H1 (cell line): ENCODE results near the gene RPUSD3. TPM values are rescaled to one million over a fixed set of nuclear protein-coding genes. Genes with fewer than 3 reads are reported as not detected.

Experiments used
- CTCF ChIA-PET: fragments of 300-600 bp; sonication (Branson Sonifier 250); formaldehyde crosslinking; loops from one replicate; lab custom pipeline; 2021; ENCODE audit not compliant: partially characterized antibody; lab: Charles Lee
- POLR2A ChIA-PET: fragments of 300-600 bp; sonication (Branson Sonifier 250); formaldehyde crosslinking; loops from one replicate; lab custom pipeline; 2021; ENCODE audit warnings: inconsistent platforms; ENCODE audit not compliant: partially characterized antibody; lab: Charles Lee
- DNase-seq, 2 experiments: peaks; one replicate each; pipeline versions ENCODE4 v3.0.0 to v3.0.0-alpha.2; 2010 to 2022; ENCODE audit warnings: low spot score in 2 of 2, low read depth in 1 of 2, mixed read lengths in 1 of 2
- FAIRE-seq: peaks from 2 replicates; lab custom pipeline; 2011; peaks lifted over from hg19 to GRCh38; lab: Jason Lieb, UNC
- H2AFZ ChIP-seq: 2 replicates; pipeline ENCODE4 v1.8.1; 2012; ENCODE audit warnings: low read length, inconsistent platforms
- H2AK5ac ChIP-seq: 2 replicates; pipeline ENCODE4 v1.6.1; 2013; ENCODE audit warnings: low read depth, low read length
- H2BK120ac ChIP-seq: replicated peaks from 2 replicates; pipeline ENCODE3; 2013; ENCODE audit warnings: low read depth, low read length, inconsistent platforms
- H2BK12ac ChIP-seq: 2 replicates; pipeline ENCODE4 v1.6.1; 2013; ENCODE audit warnings: low read depth, low read length
- H2BK15ac ChIP-seq: 2 replicates; pipeline ENCODE4 v1.6.1; 2013; ENCODE audit warnings: low read length
- H2BK20ac ChIP-seq: 2 replicates; pipeline ENCODE4 v1.6.1; 2013; ENCODE audit warnings: low read length
- H2BK5ac ChIP-seq: 2 replicates; pipeline ENCODE4 v1.6.1; 2013; ENCODE audit warnings: low read depth, low read length
- H3K14ac ChIP-seq: 2 replicates; pipeline ENCODE4 v1.6.1; 2013; ENCODE audit warnings: inconsistent platforms; ENCODE audit not compliant: insufficient read length
- H3K18ac ChIP-seq: 2 replicates; pipeline ENCODE4 v1.6.1; 2013; ENCODE audit warnings: low read length; ENCODE audit errors: extremely low read depth
- H3K23ac ChIP-seq: 2 replicates; pipeline ENCODE4 v1.6.1; 2013; ENCODE audit warnings: inconsistent platforms; ENCODE audit not compliant: insufficient read length
- H3K23me2 ChIP-seq: 2 replicates; pipeline ENCODE4 v1.6.1; 2013; ENCODE audit warnings: low read depth, low read length
- H3K27ac ChIP-seq: 2 replicates; pipeline ENCODE4 v1.6.1; 2011; ENCODE audit warnings: low read depth, low read length, inconsistent platforms
- H3K27me3 ChIP-seq, 4 experiments: replicated peaks in 1 of 4; 1 replicate in 1 of 4; 2 replicates in 3 of 4; pipeline versions ENCODE4 v1.6.1 to v1.8.1; 2011 to 2013; ENCODE audit warnings: low read length in 3 of 4, mild to moderate bottlenecking in 3 of 4, inconsistent platforms in 2 of 4, mixed read lengths in 2 of 4, moderate library complexity in 1 of 4; ENCODE audit not compliant: control insufficient read depth in 3 of 4, insufficient read depth in 3 of 4; ENCODE audit errors: extremely low read depth in 1 of 4
- H3K36me3 ChIP-seq, 4 experiments: 2 replicates each; pipeline versions ENCODE4 v1.6.1 to v1.8.1; 2011 to 2013; ENCODE audit warnings: mild to moderate bottlenecking in 4 of 4, low read length in 3 of 4, moderate library complexity in 2 of 4, control low read depth in 1 of 4, inconsistent platforms in 1 of 4; ENCODE audit not compliant: insufficient read depth in 4 of 4, control insufficient read depth in 2 of 4
- H3K4ac ChIP-seq: replicated peaks from 2 replicates; pipeline ENCODE3; 2013; ENCODE audit warnings: low read length, low read depth, mixed read lengths, inconsistent platforms; ENCODE audit not compliant: insufficient read length
- H3K4me1 ChIP-seq, 4 experiments: replicated peaks in 1 of 4; 1 replicate in 1 of 4; 2 replicates in 3 of 4; pipeline versions ENCODE4 v1.6.1 to v1.8.1; 2011 to 2013; ENCODE audit warnings: low read length in 3 of 4, inconsistent platforms in 2 of 4, mixed read lengths in 1 of 4; ENCODE audit not compliant: insufficient read depth in 4 of 4, control insufficient read depth in 3 of 4
- H3K4me2 ChIP-seq, 2 experiments: 2 replicates each; pipeline versions ENCODE4 v1.6.1 to v1.8.1; 2011 to 2013; ENCODE audit warnings: low read depth in 2 of 2, low read length in 2 of 2, control low read depth in 1 of 2, inconsistent platforms in 1 of 2, mild to moderate bottlenecking in 1 of 2; ENCODE audit not compliant: insufficient read depth in 1 of 2
- H3K4me3 ChIP-seq, 4 experiments: fragments of 200-600, 300-600 bp in 1 of 4; sonication (generic), shearing (Covaris generic), sonication (Bioruptor Twin) in 1 of 4; 2 replicates each; pipeline versions ENCODE4 v1.5.1 to v1.8.1; 2011 to 2016; ENCODE audit warnings: low read length in 4 of 4, low read depth in 3 of 4, control low read depth in 2 of 4, inconsistent platforms in 2 of 4, mild to moderate bottlenecking in 2 of 4, mixed read lengths in 1 of 4, moderate library complexity in 1 of 4; ENCODE audit not compliant: insufficient read depth in 2 of 4; ENCODE audit errors: extremely low read depth in 1 of 4
- H3K56ac ChIP-seq: replicated peaks from 2 replicates; pipeline ENCODE3; 2013; ENCODE audit warnings: low read depth, mild to moderate bottlenecking, mixed read lengths, low read length, inconsistent platforms; ENCODE audit not compliant: insufficient read length
- H3K79me1 ChIP-seq: 2 replicates; pipeline ENCODE4 v1.6.1; 2013; ENCODE audit warnings: low read depth, low read length, control low read depth
- H3K79me2 ChIP-seq, 2 experiments: 2 replicates each; pipeline versions ENCODE4 v1.6.1 to v1.8.1; 2012 to 2013; ENCODE audit warnings: low read length in 2 of 2, mild to moderate bottlenecking in 2 of 2, inconsistent platforms in 1 of 2; ENCODE audit not compliant: insufficient read depth in 2 of 2, control insufficient read depth in 1 of 2
- H3K9ac ChIP-seq, 4 experiments: replicated peaks in 1 of 4; 1 replicate in 1 of 4; 2 replicates in 3 of 4; pipeline versions ENCODE4 v1.6.1 to v1.8.1; 2011 to 2013; ENCODE audit warnings: low read depth in 3 of 4, low read length in 3 of 4, control low read depth in 2 of 4, mild to moderate bottlenecking in 2 of 4, moderate library complexity in 2 of 4, inconsistent platforms in 1 of 4; ENCODE audit errors: extremely low read depth in 1 of 4
- H3K9me3 ChIP-seq, 2 experiments: 2 replicates each; pipeline versions ENCODE4 v1.6.1 to v1.8.1; 2012 to 2013; ENCODE audit warnings: mild to moderate bottlenecking in 2 of 2, moderate library complexity in 2 of 2, control low read depth in 1 of 2, inconsistent platforms in 1 of 2, low read depth in 1 of 2, low read length in 1 of 2, mixed read lengths in 1 of 2; ENCODE audit not compliant: insufficient read depth in 2 of 2
- H4K20me1 ChIP-seq, 2 experiments: replicated peaks in 1 of 2; 2 replicates each; pipeline versions ENCODE3 to v1.8.1; 2011 to 2013; ENCODE audit warnings: inconsistent platforms in 2 of 2, low read length in 2 of 2, mild to moderate bottlenecking in 1 of 2; ENCODE audit not compliant: insufficient read depth in 2 of 2, control insufficient read depth in 1 of 2
- H4K5ac ChIP-seq: 2 replicates; pipeline ENCODE4 v1.6.1; 2013; ENCODE audit warnings: low read length, low read depth, mixed read lengths, inconsistent platforms; ENCODE audit not compliant: insufficient read length
- H4K8ac ChIP-seq: 2 replicates; pipeline ENCODE4 v1.8.0; 2013; ENCODE audit warnings: mild to moderate bottlenecking, moderate library complexity, low read length, inconsistent platforms; ENCODE audit not compliant: insufficient read depth; ENCODE audit errors: extremely low read depth
- H4K91ac ChIP-seq: replicated peaks from 2 replicates; pipeline ENCODE3; 2013; ENCODE audit warnings: low read length, mixed read lengths, inconsistent platforms; ENCODE audit not compliant: insufficient read length
- CEBPB ChIP-seq: IDR thresholded peaks from 2 replicates; pipeline ENCODE4 v1.6.1; 2012; ENCODE audit warnings: low read depth, low read length
- KDM1A ChIP-seq: fragments of 200-600, 300-600 bp; sonication (generic); IDR thresholded peaks from 2 replicates; pipeline ENCODE4 v1.7.1; 2016; ENCODE audit warnings: mild to moderate bottlenecking, low read length, borderline replicate concordance
- WGBS, 2 experiments: shearing (Covaris generic) in 1 of 2; methylation state at CpG; one replicate each; pipeline versions ENCODE4 v1.1.6 to v1.1.7; 2013 to 2015; ENCODE audit warnings: low lambda C conversion rate in 2 of 2, mixed read lengths in 2 of 2, inconsistent platforms in 1 of 2, low coverage in 1 of 2, missing lambda C conversion rate in 1 of 2; ENCODE audit not compliant: insufficient replicate concordance in 2 of 2, insufficient coverage in 1 of 2, insufficient read length in 1 of 2; ENCODE audit errors: extremely low coverage in 1 of 2, missing lambda C conversion rate in 1 of 2; 5-methylcytosine and 5-hydroxymethylcytosine counted together
- polyA plus RNA-seq, 7 experiments: library from polyadenylated mRNA; depleted of rRNA in 3 of 7; stranded (reverse) in 5 of 7; unstranded in 2 of 7; fragments of >200 nt in 5 of 7; fragments of 200-250 nt in 2 of 7; gene quantifications; 1 replicate in 5 of 7; 2 replicates in 1 of 7; 4 replicates in 1 of 7; pipeline versions ENCODE4 v1.2.1 to v1.2.3, GENCODE V29; 2011 to 2013; ENCODE audit warnings: missing spikeins in 2 of 7, mixed read lengths in 2 of 7
- total RNA-seq: library from RNA; stranded (reverse); fragmentation: NEBNext Ultra II Directional; extraction: Animal tissue kit (Norgen Biotek cat#: 25700); gene quantifications from 2 replicates; pipeline ENCODE4 v1.2.1, GENCODE V29; 2021

Gene RPUSD3
- total and polyA plus RNA-seq, 2 of the 8 experiments (the other 6 are each of a cell fraction or from before 2014, with no cell fraction given) = 68.4 to 154 TPM

- Histone ChIP-seq H3K79me1 (no peaks in the 10 kb centered on the region), H2AFZ (no peak overlapping the region), H3K56ac (no peak overlapping the region), H3K4me1 (peaks cover 0 to 5% (median 2%) of the 10 kb centered on the region in 4 experiments; a peak in 2 of 7 replicates), H2BK120ac (no peak overlapping the region), H2AK5ac (no peak overlapping the region), H4K8ac (0 out of 2 replicates have a peak overlapping the region, but pooled peaks have one; percentile 41), H3K27me3 (no peaks in the 10 kb centered on the region), H2BK15ac (no peak overlapping the region), H3K9ac (no peak overlapping the region), H4K5ac (no peak overlapping the region), H3K4ac (peak overlapping the region; percentile 87), H2BK20ac (no peak overlapping the region), H4K20me1 (peaks cover 0 to under 1% of the 10 kb centered on the region in 2 experiments), H3K23me2 (no peaks in the 10 kb centered on the region), H2BK12ac (no peak overlapping the region), H4K91ac (no peak overlapping the region), H3K14ac (no peak overlapping the region), H2BK5ac (no peak overlapping the region), H3K4me2 (no peak overlapping the region), H3K36me3 (no peaks in the 10 kb centered on the region), H3K27ac (no peak overlapping the region), H3K23ac (no peak overlapping the region), H3K9me3 (no peaks in the 10 kb centered on the region), H3K18ac (no peak overlapping the region), H3K4me3 (no peak overlapping the region), H3K79me2 (no peaks in the 10 kb centered on the region)
- CTCF ChIA-PET = interaction anchor here (0.6 to 7.9 kb wide), 17 partner anchors 7 to 519 kb away, joined by 3 to 74 read pairs (median 4); partner anchors contain the start of gene CIDEC
- FAIRE-seq (no peak), DNase-seq (no peak)
- TF ChIP-seq CEBPB = no peak
- TF ChIP-seq KDM1A = peak; percentile 33; the same call in 1 of the 2 replicates
- POLR2A ChIA-PET = interaction anchor here (0.8 to 1.4 kb wide), 5 partner anchors 12 to 117 kb away, joined by 3 to 5 read pairs (median 3); no protein-coding TSS in a partner anchor
- WGBS, 2 experiments = 91% methylated on average over 17 of the region's 17 CpGs; no CpG with 5 or more reads in 1 of the 2 experiments
Observed at GRCh38 chr3:9828801-9829755, 14.7 kb downstream of the RPUSD3 start.
